ENCODE results near the gene BZW2. TPM values are rescaled to one million over a fixed set of nuclear protein-coding genes. Genes with fewer than 3 reads are reported as not detected.

Gene BZW2
- total RNA-seq, 1 experiment from 2014 or later = 80.9 TPM

- no peak for DNase-seq (ENCODE audit: low read depth, low spot score)
- H3K4me3 ChIP-seq (ENCODE audit: low read depth in 2 of 2, low read length in 2 of 2) = no peak overlapping the region
- no peak overlapping the region for H3K27ac ChIP-seq (ENCODE audit: low read length)
- intact Hi-C loops (cut with micrococcal nuclease; ENCODE audit: unreplicated experiment) = no loop called here
- ChIA-PET POLR2A (no interaction called here), CTCF (interaction anchor here (0.5 kb wide), 1 partner anchor 88 kb away, joined by 3 read pairs; no protein-coding TSS in a partner anchor)
- H3K27me3 ChIP-seq (ENCODE audit: control insufficient read depth, insufficient read depth, low read length) = no peaks in the 10 kb centered on the region
- in situ Hi-C loops (cut with HindIII; ENCODE audit: low pct_unique_long_range_greater_than_20kb, low sequenced_read_pairs) = no loop called here
- no peaks in the 10 kb centered on the region for H3K36me3 ChIP-seq (ENCODE audit: control insufficient read depth, insufficient read depth, low read length)
- ATAC-seq = no peak
- BruUV-seq (replicated peaks) = no TSS peak
- TF ChIP-seq TCF7L2 (IDR thresholded peaks at IDR 0.05; ENCODE audit: low read depth, low read length) = no peak
- no peak for TF ChIP-seq POLR2AphosphoS5 (IDR thresholded peaks at IDR 0.05; ENCODE audit: low read depth, low read length)
- peaks cover 29% of the 10 kb centered on the region for H3K4me1 ChIP-seq (ENCODE audit: control insufficient read depth, insufficient read depth, low read length)
- no peaks in the 10 kb centered on the region for H3K9me3 ChIP-seq (ENCODE audit: control insufficient read depth, insufficient read depth, low read depth, low read length)
These were observed 6.9 kb downstream of the BZW2 start for GRCh38 chr7:16652888-16653287.

GRCh38 chr7:16655394-16655793 is 9.4 kb downstream of the BZW2 start:
- ATAC-seq (no peak), DNase-seq (ENCODE audit: low read depth, low spot score) (no peak)
- no peaks in the 10 kb centered on the region for H3K36me3 ChIP-seq (ENCODE audit: control insufficient read depth, insufficient read depth, low read length)
- H3K27ac ChIP-seq (ENCODE audit: low read length) = no peak overlapping the region
- CTCF ChIA-PET = no interaction called here
- TF ChIP-seq SIN3A (IDR thresholded peaks at IDR 0.05; ENCODE audit: borderline replicate concordance, insufficient read depth, low read depth, low read length) (no peak), REST (IDR thresholded peaks at IDR 0.05; ENCODE audit: insufficient read depth in 1 of 2, low read depth in 2 of 2, low read length in 1 of 2) (no peak), CTCF (IDR thresholded peaks at IDR 0.05) (no peak), POLR2AphosphoS5 (IDR thresholded peaks at IDR 0.05; ENCODE audit: low read depth, low read length) (no peak), TCF7L2 (IDR thresholded peaks at IDR 0.05; ENCODE audit: low read depth, low read length) (no peak)
- peaks cover 13% of the 10 kb centered on the region for H3K4me1 ChIP-seq (ENCODE audit: control insufficient read depth, insufficient read depth, low read length)
- in situ Hi-C loops (cut with HindIII; ENCODE audit: low pct_unique_long_range_greater_than_20kb, low sequenced_read_pairs) (no loop called here), intact Hi-C loops (cut with micrococcal nuclease; ENCODE audit: unreplicated experiment) (no loop called here)
- H3K4me3 ChIP-seq (ENCODE audit: low read depth in 2 of 2, low read length in 2 of 2) = no peak overlapping the region
- no peaks in the 10 kb centered on the region for H3K9me3 ChIP-seq (ENCODE audit: control insufficient read depth, insufficient read depth, low read depth, low read length)
- H3K27me3 ChIP-seq (ENCODE audit: control insufficient read depth, insufficient read depth, low read length) = no peaks in the 10 kb centered on the region
- POLR2A ChIA-PET = interaction anchor here (0.6 kb wide), 1 partner anchor 23 kb away, joined by 12 read pairs; no protein-coding TSS in a partner anchor
- BruUV-seq (replicated peaks) = no TSS peak

GRCh38 chr7:16656141-16656540 is 10.2 kb downstream of the BZW2 start:
- Histone ChIP-seq H3K4me3 (ENCODE audit: low read depth in 2 of 2, low read length in 2 of 2) (no peak overlapping the region), H3K36me3 (ENCODE audit: control insufficient read depth, insufficient read depth, low read length) (no peaks in the 10 kb centered on the region), H3K27ac (ENCODE audit: low read length) (no peak overlapping the region), H3K9me3 (ENCODE audit: control insufficient read depth, insufficient read depth, low read depth, low read length) (no peaks in the 10 kb centered on the region), H3K4me1 (ENCODE audit: control insufficient read depth, insufficient read depth, low read length) (peaks cover 20% of the 10 kb centered on the region), H3K27me3 (ENCODE audit: control insufficient read depth, insufficient read depth, low read length) (no peaks in the 10 kb centered on the region)
- in situ Hi-C loops (cut with HindIII; ENCODE audit: low pct_unique_long_range_greater_than_20kb, low sequenced_read_pairs) (no loop called here), intact Hi-C loops (cut with micrococcal nuclease; ENCODE audit: unreplicated experiment) (no loop called here)
- ATAC-seq = no peak
- no peak for DNase-seq (ENCODE audit: low read depth, low spot score)
- POLR2A ChIA-PET = no interaction called here
- no TSS peak for BruUV-seq (replicated peaks)
- CTCF ChIA-PET = no interaction called here
- TF ChIP-seq POLR2AphosphoS5 (IDR thresholded peaks at IDR 0.05; ENCODE audit: low read depth, low read length) (no peak), CTCF (IDR thresholded peaks at IDR 0.05) (no peak), TCF7L2 (IDR thresholded peaks at IDR 0.05; ENCODE audit: low read depth, low read length) (no peak), SIN3A (IDR thresholded peaks at IDR 0.05; ENCODE audit: borderline replicate concordance, insufficient read depth, low read depth, low read length) (no peak), REST (IDR thresholded peaks at IDR 0.05; ENCODE audit: insufficient read depth in 1 of 2, low read depth in 2 of 2, low read length in 1 of 2) (no peak)

Data from Panc1 (cell line).